ENCODE measurements around the gene OPTC.

OPTC gene

GRCh38 chr1:203464743-203465142, 29.2 kb upstream of the OPTC start:
- H3K4me3 ChIP-seq (ENCODE audit: low read depth, low read length) = no peak overlapping the region
- H3K27ac ChIP-seq (ENCODE audit: extremely low read depth, low read depth, low read length) = no peak overlapping the region
- H3K9me3 ChIP-seq (ENCODE audit: control insufficient read depth, insufficient read depth, low read depth, low read length) = no peaks in the 10 kb centered on the region
- TF ChIP-seq ZNF639 (tag by site-specific recombination; IDR thresholded peaks at IDR 0.05) (no peak), KLF9 (tag by site-specific recombination; IDR thresholded peaks at IDR 0.05; ENCODE audit: low read depth) (no peak), ZNF416 (tag by site-specific recombination; IDR thresholded peaks at IDR 0.05) (no peak), GLIS2 (tag by site-specific recombination; IDR thresholded peaks at IDR 0.05) (no peak), HOXC10 (CRISPR knock-in tag; IDR thresholded peaks at IDR 0.05) (no peak), ATF2 (tag by site-specific recombination; IDR thresholded peaks at IDR 0.05; ENCODE audit: low read depth) (no peak), ZNF112 (tag by site-specific recombination; IDR thresholded peaks at IDR 0.05) (no peak), ZEB2 (tag by site-specific recombination; IDR thresholded peaks at IDR 0.05) (no peak), ZNF132 (tag by site-specific recombination; IDR thresholded peaks at IDR 0.05; ENCODE audit: borderline replicate concordance) (no peak), ZNF747 (tag by site-specific recombination; IDR thresholded peaks at IDR 0.05) (no peak), ZNF18 (tag by site-specific recombination; IDR thresholded peaks at IDR 0.05) (no peak), MZF1 (tag by site-specific recombination; IDR thresholded peaks at IDR 0.05; ENCODE audit: borderline replicate concordance) (no peak)
- CTCF ChIA-PET = interaction anchor here (0.6 to 1.1 kb wide), 2 partner anchors 12 to 122 kb away, joined by 3 to 4 read pairs; no protein-coding TSS in a partner anchor
- POLR2A ChIA-PET = no interaction called here
- no peaks in the 10 kb centered on the region for H3K4me1 ChIP-seq (ENCODE audit: control insufficient read depth, insufficient read depth, low read length)
- H3K36me3 ChIP-seq (ENCODE audit: control insufficient read depth in 2 of 2, insufficient read depth in 1 of 2, low read length in 2 of 2) = no peaks in the 10 kb centered on the region

GRCh38 chr1:203465146-203465798, 28.7 kb upstream of the OPTC start:
- Histone ChIP-seq H3K4me1 (ENCODE audit: control insufficient read depth, insufficient read depth, low read length) (no peaks in the 10 kb centered on the region), H3K9me3 (ENCODE audit: control insufficient read depth, insufficient read depth, low read depth, low read length) (no peaks in the 10 kb centered on the region), H3K36me3 (ENCODE audit: control insufficient read depth in 2 of 2, insufficient read depth in 1 of 2, low read length in 2 of 2) (no peaks in the 10 kb centered on the region), H3K27ac (ENCODE audit: extremely low read depth, low read depth, low read length) (no peak overlapping the region), H3K4me3 (ENCODE audit: low read depth, low read length) (no peak overlapping the region)
- POLR2A ChIA-PET = no interaction called here
- CTCF ChIA-PET = interaction anchor here (1.1 to 1.9 kb wide), 2 partner anchors 123 to 237 kb away, joined by 4 read pairs; no protein-coding TSS in a partner anchor
- no peak for TF ChIP-seq ZIC2 (tag by site-specific recombination; IDR thresholded peaks at IDR 0.05)
- no peak for TF ChIP-seq ZNF521 (tag by site-specific recombination; IDR thresholded peaks at IDR 0.05)
- TF ChIP-seq ZNF548 (tag by site-specific recombination; IDR thresholded peaks at IDR 0.05) = no peak
- no peak for TF ChIP-seq ZNF670 (tag by site-specific recombination; IDR thresholded peaks at IDR 0.05; ENCODE audit: low read depth)
- no peak for TF ChIP-seq ZNF350 (tag by site-specific recombination; IDR thresholded peaks at IDR 0.05)
- no peak for TF ChIP-seq ZNF16 (tag by site-specific recombination; IDR thresholded peaks at IDR 0.05; ENCODE audit: low read depth)
- TF ChIP-seq ZNF114 (tag by site-specific recombination; IDR thresholded peaks at IDR 0.05) = no peak
- no peak for TF ChIP-seq ZNF223 (tag by site-specific recombination; IDR thresholded peaks at IDR 0.05)
- TF ChIP-seq ZNF529 (tag by site-specific recombination; IDR thresholded peaks at IDR 0.05; ENCODE audit: insufficient replicate concordance) = no peak
- no peak for TF ChIP-seq ZNF433 (tag by site-specific recombination; IDR thresholded peaks at IDR 0.05; ENCODE audit: low read depth)
